ENCODE measurements around the gene RAPGEF2.
"Not testable (repeated sequence)": the region's sequence is repeated elsewhere in the genome, so short reads cannot be mapped to it uniquely, and the experiment has no call there.

Gene RAPGEF2

DNA sequence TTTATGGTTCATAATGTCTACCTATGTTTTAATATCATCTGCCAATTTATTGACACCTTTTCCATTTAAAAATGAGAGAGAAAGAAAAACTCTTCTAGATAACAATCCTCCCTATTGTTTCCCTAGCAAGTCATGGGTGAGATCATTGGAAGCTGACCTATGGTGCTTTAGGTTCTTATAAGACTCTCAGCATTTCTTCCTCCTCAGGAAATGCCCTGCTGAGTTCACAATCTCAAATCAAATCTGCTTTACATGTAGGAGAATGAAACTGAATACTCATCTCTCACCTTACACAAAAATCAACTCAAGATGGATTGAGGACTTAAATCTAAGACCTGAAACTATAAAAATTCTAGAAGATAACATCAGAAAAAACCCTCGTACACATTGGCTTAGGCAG lies 267.4 kb downstream of the RAPGEF2 start:
- peak; percentile 40 for DNase-seq (ENCODE audit: low spot score)

DNA sequence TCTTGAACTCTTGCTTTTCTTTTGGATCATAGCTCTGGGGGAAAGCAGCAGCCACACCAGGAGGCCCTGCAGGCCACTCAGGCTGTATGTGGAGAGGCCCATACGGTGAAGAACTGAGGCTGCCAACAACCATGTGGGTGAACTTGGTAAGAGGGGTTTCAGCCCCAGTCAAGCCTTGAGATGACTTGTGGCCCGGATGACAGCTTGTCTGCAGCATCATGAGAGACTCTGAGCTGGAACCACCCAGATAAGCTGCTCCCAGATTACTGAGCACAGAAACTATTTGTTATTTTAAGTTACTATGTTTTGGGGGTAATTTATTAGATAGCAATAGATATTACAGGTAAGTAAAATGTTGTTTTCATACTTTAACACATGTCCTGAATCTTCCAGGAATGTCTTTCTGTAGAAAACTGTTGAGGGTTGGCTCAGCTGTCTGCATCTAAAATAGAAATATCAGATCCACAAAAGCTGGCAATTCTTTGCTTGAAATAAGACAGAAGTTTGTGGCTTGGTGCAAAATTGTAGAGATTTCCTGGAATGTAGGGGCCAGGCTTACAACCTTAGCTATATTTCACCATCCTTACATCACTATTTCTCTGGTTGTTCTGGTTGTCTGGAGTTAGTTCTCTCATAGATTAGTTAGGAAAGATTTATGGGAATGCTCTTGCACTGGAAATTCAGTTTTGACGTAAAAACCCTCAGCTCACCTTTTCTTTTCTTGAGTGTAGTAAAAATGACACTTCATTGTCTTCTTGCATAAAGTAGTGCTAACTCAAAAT lies 272.1 kb downstream of the RAPGEF2 start:
- DNase-seq (ENCODE audit: low spot score) = no peak

DNA sequence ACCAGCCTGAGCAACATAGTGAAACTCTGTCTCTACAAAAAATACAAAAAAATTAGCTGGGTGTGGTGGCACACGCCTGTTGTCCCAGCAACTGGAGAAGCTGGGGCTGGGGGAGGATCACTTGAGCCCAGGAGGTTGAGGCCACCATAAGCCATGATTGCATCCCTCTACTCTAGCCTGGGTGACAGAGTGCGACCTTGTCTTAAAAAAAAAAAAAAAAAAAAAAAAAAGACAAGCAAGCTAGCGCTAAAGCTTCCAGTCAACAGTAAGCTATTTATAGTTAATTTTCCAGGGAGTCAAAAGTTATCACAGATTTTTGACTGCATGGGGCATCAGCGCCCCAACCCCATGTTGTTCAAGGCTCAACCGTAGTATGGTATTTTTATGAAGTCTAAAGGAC lies 273.4 kb downstream of the RAPGEF2 start:
- no peak for DNase-seq (ENCODE audit: low spot score)

DNA sequence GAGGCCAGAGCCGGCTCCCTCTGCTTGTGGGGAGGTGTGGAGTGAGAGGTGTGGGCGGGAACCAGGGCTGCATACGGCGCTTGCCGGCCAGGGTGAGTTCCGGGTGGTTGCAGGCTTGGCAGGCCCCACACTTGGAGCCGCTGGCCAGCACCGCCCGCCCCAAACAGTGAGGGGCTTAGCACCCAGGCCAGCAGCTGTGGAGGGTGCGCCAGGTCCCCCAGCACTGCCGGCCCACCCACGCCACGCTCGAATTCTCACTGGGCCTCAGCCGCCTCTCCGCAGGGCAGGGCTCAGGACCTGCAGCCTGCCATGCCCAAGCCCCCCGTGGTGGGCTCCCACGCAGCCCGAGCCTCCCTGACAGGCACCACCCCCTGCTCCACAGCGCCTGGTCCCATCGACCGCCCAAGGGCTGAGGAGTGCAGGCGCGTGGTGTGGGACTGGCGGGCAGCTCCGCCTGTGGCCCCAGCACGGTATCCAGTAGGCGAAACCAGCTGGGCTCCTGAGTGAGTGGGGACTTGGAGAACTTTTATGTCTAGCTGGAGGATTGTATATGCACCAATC lies 275.3 kb downstream of the RAPGEF2 start:
- no peak for DNase-seq (ENCODE audit: low spot score)

DNA sequence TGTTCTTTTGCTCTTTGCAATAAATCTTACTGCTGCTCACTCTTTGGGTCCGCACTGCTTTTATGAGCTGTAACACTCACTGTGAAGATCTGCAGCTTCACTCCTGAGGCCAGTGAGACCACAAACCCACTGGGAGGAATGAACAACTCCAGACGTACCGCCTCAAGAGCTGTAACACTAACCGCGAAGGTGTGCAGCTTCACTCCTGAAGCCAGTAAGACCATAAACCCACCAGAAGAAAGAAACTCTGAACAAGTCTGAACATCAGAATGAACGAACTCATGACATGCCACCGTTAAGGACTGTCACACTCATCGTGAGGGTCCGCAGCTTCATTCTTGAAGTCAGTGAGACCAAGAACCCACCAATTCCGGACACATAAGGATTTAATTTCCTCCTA lies 276.2 kb downstream of the RAPGEF2 start:
- DNase-seq (ENCODE audit: low spot score) = not testable (repeated sequence)

DNA sequence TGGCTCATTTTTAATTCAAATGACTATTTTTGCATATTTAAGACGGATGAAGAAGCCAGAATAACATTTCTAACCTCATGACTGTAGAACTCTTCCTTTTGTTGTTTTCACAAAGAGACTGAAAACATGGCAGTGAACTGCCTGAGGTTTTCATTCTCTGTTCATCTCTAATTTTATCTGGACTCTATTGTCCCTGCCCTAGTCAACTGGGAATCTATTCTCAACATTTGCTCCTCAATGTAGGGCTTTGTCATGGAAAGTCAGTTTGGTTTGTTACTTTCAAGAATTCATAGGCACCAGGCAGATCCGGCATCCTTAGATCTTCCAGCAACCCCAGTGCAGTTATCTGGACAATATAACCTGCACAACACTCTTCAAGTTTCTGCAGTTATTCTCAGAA lies 277.0 kb downstream of the RAPGEF2 start:
- DNase-seq (ENCODE audit: low spot score) = no peak

DNA sequence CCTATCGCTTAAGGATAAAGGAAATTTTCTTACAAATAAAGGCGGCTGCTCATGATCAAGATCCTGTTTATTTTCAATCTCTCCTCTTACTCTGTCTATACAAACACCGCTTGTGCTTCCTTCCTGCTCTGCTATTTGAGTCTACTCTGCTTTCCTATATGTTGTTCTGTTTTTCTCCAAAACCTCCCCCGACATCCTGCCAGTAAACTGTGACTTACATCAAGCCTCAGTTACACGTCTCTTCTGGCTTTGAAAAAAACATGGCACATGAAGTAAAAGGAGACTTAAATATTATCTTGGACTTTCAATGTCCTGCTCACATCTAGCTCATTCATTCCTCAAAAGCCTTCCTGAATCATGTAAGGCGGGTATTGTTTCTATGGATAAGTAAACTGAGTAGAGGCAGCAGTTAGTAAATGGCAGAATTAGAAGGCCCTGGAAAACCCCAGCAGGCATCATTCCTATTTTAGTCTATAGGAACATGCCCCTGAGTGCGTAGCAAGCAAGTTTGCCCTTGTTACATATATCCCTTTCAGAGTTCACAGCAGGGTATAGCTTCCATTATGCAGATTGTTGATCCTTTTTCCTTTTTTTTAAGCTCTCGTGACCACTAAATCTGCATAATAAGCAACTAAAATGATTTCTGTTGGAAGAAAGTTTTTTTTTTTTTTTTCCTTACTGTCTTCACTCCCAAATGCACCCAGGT lies 280.1 kb downstream of the RAPGEF2 start:
- DNase-seq (ENCODE audit: low spot score) = peak; percentile 50

DNA sequence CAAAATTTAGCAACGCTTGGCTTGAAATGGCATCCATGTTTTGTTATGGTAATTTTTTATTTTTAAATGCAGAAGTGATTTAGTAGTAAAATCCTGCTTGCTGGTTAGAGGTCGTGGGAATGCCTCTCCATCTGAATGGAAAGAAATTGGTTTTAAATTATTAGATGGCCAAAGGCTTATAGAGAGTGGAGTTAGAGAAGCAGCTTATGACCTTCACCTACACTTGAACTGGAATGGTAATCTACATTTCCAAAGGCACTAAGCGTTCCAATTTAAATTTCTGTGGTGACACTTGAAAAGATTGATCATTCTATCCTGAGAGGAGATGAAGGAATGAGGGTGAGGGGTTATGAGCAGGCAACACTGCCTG lies 280.7 kb downstream of the RAPGEF2 start:
- DNase-seq (ENCODE audit: low spot score) = no peak

DNA sequence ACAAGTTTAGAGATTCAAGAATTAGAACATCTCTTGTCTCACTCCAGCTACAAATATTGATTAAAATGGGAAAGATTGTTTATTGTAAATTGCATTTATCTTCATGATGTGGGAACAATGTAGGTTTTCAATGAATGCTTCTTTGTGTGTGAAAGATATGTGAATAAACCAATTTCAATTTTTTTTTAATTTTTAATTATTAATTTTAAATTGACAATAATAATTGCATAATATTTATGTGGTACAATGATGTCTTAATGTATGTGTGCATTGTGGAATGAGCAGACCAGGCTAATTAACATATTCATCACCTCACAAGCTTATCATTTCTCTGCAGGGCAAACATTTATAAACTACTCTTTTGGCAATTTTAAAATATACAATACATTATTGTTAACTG lies 281.1 kb downstream of the RAPGEF2 start:
- DNase-seq (ENCODE audit: low spot score) = no peak

DNA sequence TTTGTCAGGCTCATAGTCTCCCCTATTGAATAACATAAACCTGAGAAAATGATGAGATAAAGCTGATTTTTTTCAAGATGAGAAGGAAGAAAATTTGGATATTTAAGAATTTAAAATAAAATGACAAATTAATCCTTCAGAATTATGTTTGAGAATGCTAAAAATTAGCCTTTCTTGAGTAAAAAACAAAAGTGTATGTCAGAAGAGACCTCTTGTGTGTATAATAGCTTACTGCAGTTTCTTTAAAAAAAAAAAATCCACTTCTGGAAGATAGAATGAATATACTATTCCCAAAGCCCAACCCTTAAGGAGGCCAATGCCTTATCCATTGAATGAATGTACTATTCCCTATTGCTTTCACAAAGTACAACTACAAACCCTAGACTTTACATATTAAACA lies 281.8 kb downstream of the RAPGEF2 start:
- DNase-seq (ENCODE audit: low spot score) = no peak

DNA sequence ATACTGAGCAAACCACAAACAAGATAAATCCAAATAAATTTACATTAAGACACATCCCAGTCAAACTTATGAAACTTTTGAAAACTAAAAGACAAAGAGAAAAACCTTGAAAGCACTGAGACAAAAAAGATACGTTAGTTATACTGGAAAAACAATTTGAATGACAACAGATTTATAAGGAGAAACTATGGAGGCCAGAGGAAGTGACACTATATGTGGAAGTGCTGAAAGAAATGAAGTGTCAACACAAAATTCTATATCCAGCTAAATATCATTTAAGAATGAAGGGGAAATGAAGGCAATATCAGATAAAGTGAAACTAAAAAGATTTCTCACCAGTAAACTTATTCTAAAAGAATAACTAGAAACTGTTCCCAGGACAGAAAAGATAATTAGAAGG lies 283.7 kb downstream of the RAPGEF2 start:
- DNase-seq (ENCODE audit: low spot score) = no peak

DNA sequence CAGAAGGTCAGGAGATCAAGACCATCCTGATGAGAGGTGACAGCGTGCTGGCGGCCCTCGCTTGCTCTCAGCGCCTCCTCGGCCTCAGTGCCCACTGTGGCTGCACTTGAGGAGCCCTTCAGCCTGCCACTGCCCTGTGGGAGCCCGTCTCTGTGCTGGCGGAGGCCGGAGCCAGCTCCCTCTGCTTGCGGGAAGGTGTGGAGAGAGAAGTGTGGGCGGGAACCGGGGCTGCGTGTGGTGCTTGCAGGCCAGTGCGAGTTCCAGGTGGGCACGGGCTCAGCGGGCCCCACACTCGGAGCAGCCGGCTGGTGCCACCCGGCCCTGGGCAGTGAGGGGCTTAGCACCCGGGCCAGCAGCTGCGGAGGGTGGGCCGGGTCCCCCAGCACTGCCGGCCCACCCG lies 286.9 kb downstream of the RAPGEF2 start:
- no peak for DNase-seq (ENCODE audit: low spot score)

DNA sequence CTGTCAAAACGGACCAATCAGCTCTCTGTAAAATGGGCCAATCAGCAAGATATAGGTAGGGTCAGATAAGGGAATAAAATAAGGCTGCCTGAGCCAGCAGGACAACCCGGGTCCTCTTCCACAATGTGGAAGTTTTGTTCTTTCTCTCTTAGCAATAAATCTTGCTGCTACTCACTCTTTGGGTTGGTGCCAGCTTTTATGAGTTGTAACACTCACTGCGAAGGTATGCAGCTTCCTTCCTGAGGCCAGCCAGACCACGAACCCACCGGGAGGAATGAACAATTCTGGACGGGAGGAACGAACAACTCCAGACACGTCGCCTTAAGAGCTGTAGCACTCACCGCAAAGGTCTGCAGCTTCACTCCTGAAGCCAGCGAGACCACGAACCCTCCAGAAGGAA lies 287.8 kb downstream of the RAPGEF2 start:
- peak; percentile 99 for DNase-seq (ENCODE audit: low spot score)

DNA sequence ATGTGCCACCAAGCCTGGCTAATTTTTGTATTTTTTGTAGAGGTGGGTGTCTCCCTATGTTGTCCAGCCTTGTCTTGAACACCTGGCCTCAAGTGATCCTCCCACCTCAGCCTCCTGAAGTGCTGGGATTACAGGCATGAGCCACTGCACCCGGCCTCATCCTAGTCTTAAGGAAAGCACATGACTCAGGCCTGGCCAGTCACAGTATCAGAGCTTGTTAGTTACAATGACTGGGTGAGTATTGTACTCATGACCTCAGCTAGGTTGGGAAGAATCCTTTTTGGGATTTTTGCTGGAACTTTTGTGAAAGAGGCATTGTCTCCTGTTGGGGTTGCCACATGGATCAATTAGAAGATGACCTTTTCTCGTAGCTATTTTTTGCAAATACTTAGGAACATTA lies 292.8 kb downstream of the RAPGEF2 start:
- no peak for DNase-seq (ENCODE audit: low spot score)

DNA sequence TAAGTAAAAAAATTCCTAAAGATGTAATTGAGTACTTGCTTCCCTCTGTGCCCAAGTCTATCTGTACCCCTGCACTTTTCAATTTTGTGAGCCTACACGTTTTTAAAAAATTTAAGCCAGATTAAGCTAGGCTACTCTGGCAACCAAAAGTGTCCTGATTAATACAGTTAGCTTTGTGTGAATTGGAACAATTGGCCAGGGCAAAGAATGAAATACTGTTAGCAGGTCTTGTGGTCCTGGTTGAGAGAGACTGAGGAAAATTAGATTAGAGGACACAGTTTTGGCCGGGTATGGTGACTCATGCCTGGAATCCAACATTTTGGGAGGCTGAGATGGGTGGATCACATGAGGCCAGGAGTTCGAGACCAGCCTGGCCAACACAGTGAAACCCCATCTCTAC lies 293.3 kb downstream of the RAPGEF2 start:
- DNase-seq (ENCODE audit: low spot score) = no peak

DNA sequence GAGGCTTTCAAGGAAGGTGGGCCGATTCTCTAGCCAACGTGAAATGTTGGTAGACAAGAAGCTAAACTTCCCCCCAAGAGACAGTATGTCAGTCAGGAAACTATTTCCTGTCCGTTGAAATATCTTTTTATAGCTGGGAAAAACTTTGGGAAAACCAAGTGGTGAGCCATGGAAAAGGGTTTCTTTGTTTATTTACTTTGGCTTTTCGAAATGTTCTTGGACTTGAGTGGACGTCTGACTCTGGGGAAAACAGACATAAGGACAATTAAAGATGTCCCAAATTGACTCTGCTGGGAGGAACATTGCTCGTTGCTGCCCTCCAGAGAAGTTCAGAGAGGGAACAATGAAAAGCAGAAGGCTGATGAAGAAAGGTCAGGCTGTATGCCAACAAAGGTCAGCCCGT lies 295.4 kb downstream of the RAPGEF2 start:
- peak; percentile 61 for DNase-seq (ENCODE audit: low spot score)

DNA sequence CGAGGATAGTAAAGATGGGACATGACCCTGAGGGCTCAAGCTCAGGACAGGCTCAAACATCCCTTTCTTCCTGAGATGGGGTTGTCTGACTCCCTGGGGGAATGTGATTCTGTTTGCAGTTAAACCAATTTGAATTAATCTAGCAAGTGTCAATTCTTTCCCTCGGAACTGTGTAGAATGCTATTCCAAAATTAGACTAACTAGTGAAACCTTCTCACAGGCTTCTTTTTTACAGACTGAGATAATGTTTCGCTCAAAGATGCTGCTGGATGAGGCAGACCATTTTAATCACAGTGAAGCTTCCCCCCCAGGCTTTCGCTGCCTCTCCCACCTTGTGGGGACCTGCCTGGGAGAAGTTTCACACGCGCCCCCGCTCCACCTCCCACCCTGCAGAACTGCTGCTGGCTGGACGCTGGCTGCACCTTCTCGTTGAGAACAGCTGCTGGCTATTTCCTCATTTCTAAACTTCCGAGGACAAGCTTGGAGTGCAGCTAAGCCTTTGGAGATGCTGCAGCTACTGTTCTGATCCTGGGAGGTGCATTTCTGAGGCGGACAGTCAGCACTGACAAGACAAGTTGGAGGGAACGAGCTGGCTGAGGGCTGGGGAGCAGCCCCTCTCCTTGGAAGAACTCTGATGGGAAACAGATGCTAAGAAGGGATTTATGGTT lies 297.8 kb downstream of the RAPGEF2 start:
- DNase-seq (ENCODE audit: low spot score) = no peak

DNA sequence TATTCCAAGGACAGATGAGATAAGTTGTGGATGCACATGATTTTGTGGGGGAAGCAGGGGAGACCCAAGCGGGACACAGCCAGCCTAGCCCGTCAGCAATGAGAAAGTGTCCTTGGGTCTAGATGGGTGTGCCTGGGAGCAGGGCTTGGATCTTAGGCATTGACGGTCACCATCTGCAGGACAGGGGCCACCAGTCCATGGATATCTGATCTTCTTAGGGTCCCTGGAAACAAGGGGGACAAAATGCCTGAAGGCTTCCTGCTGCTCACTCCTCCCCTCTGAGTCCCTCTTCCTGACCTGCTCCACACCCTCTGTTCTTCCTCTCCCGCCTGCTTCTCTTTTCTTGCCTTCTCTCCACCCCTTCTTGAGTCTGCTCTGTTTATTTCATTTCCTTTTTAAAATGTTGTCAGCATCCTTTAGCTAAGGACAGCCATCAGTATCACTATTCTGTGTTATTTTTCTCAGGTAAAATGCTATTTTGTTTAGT lies 298.4 kb downstream of the RAPGEF2 start:
- no peak for DNase-seq (ENCODE audit: low spot score)

DNA sequence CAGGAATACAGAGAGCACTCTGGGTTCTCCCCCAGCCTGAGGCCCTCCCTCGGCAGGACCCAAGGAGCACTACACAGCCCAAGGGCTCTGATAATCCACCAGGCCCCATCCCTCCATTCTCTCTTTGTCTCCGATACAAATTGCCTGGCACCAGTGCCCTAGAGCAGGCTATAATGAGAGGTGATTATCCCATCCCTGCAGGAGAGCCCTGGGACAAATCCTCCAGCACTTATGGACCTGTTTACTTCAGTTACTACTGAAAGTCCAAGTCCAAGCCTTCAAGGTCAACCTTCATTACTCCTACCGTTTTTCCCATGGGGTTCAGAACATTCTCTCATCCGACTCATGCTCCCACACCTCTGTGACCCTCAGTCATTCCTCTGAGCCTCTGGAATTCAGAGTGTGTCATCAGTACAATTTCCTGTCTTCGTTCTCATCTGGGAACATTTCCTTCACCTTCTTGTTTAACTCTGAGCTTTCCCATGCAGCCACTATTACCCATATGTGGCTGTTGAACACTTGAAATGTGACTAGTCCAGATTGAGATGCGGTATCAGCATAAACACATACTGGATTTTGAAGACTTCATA lies 299.0 kb downstream of the RAPGEF2 start:
- peak; percentile 72 for DNase-seq (ENCODE audit: low spot score)
